ENCODE results near the gene ERRFI1.

DNA sequence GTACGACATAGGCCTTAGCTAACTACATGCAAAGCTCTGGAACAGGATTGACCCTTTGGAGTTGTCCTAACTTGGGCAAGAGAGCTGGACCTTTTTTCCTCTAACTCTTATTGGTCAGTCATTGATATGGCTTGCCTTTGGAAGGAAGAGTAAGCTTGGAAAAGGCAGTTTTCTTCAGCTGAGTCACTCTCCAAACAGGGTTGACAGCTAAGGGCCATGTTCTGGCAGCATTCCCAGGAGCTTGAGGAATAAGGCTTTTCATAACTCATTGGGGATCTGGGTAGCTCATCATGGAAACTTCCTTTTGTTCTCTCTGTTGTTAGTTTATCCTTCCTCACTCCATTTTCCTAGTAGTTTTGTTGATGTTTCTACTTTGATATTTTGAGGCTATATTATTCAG, 14.5 kb upstream of the ERRFI1 start:
- TF ChIP-seq CTCF (IDR thresholded peaks at IDR 0.05) (no peak), POLR2A (IDR thresholded peaks at IDR 0.05; ENCODE audit: low read depth) (no peak)

Measured in esophagus muscularis mucosa (tissue), 3 donors.